Measurements from ENCODE around the gene SLC12A9.

SLC12A9 gene

DNA sequence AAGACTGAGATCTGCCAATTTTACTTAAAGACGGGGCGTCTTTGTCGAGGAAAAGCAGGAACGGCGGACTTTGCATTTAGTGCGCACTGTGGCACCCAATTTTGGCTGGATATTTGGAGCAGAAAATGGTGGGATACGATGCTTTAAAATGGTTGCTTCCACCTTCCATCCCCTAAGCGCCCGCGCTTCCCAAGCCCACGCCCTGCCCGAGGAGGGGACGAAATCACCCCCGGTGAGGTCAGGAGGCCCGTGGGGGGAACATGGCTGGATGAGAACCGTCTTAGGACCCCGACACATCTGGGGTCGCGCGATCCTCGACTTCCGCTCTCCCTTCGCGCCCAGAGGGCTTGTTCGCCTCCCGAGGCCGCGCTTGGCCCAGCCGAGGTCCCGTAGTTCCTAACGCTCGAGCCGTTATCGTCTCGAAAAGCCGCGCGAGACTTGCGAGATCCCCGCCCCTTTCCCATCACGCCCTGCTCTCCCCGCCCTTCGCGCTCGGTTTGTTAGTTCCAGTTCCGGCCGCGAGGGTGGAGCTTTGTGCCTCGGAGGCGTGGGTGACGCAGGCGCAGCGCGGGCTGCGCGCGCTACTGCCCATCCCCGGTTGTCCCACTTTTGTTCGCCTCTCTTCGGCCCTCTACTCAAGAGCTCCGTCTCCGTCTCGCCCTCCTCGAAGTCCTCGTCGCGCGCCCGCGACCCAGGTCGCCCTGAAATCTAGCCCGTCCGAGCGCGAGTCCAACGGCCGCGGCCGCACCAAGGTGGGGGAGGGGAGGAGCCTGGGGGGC is 22.3 kb downstream of the SLC12A9 start, which contains the start of gene SRRT:
SRRT (plus strand) TSS at position 527 of the 779 bp plus-strand sequence. CDS start 488 bp downstream, outside the sequence.
- Mint-ChIP-seq H3K36me3 (ENCODE audit: insufficient read depth) (peaks cover 54% of the 10 kb centered on the region), H3K27me3 (no peaks in the 10 kb centered on the region), H3K27ac (peak within 1 kb of the TSS; percentile 96 to 97), H3K9me3 (no peaks in the 10 kb centered on the region), H3K4me3 (peak within 1 kb of the TSS; percentile 97 to 99), H3K4me1 (ENCODE audit: low read depth in 2 of 2) (peaks cover 39 to 48% of the 10 kb centered on the region in 2 donors)
- DNase-seq (peak; percentile 97 to 98 (median 98)), ATAC-seq (replicated peaks) (peak; percentile 93)

GRCh38 chr7:100875356-100875751 is 22.8 kb downstream of the SLC12A9 start:
- H3K9me3 Mint-ChIP-seq, result no peaks in the 10 kb centered on the region
- ATAC-seq (replicated peaks) (peak; percentile 34), DNase-seq (no peak)
- peaks cover 60% of the 10 kb centered on the region for H3K36me3 Mint-ChIP-seq (ENCODE audit: insufficient read depth)
- H3K4me1 Mint-ChIP-seq (ENCODE audit: low read depth in 2 of 2), result peaks cover 43 to 52% of the 10 kb centered on the region in 2 donors
- peak overlapping the region; percentile 96 to 97 for H3K27ac Mint-ChIP-seq
- H3K27me3 Mint-ChIP-seq, result no peaks in the 10 kb centered on the region
- H3K4me3 Mint-ChIP-seq, result peak overlapping the region; percentile 97 to 99

DNA sequence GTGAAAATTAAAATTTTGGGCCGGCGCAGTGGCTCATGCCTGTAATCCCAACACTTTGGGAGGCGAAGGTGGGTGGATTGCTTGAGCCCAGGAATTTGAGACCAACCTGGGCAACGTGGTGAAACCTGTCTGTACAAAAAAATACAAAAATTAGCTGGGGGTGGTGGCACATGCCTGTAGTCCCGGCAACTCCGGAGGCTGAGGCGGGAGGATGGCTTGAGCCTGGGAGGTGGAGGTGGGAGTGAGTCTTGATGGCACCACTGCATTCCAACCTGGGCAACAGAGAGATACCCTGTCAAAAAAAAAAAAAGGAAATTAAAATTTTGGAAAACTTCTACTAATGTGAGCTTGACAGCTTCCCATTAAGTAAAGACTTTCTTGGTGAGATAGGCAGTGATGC is 25.5 kb downstream of the SLC12A9 start:
- peaks cover 81% of the 10 kb centered on the region for H3K36me3 Mint-ChIP-seq (ENCODE audit: insufficient read depth)
- H3K27ac Mint-ChIP-seq, result peak overlapping the region; percentile 9 to 86
- peak overlapping the region in 1 of 2 donors; percentile 13 for H3K4me3 Mint-ChIP-seq
- ATAC-seq (replicated peaks) (no peak), DNase-seq (no peak)
- no peaks in the 10 kb centered on the region for H3K9me3 Mint-ChIP-seq
- peaks cover 53 to 54% of the 10 kb centered on the region in 2 donors for H3K4me1 Mint-ChIP-seq (ENCODE audit: low read depth in 2 of 2)
- H3K27me3 Mint-ChIP-seq, result no peaks in the 10 kb centered on the region

GRCh38 chr7:100878685-100879084 is 26.2 kb downstream of the SLC12A9 start:
- no peak for ATAC-seq (replicated peaks)

DNA sequence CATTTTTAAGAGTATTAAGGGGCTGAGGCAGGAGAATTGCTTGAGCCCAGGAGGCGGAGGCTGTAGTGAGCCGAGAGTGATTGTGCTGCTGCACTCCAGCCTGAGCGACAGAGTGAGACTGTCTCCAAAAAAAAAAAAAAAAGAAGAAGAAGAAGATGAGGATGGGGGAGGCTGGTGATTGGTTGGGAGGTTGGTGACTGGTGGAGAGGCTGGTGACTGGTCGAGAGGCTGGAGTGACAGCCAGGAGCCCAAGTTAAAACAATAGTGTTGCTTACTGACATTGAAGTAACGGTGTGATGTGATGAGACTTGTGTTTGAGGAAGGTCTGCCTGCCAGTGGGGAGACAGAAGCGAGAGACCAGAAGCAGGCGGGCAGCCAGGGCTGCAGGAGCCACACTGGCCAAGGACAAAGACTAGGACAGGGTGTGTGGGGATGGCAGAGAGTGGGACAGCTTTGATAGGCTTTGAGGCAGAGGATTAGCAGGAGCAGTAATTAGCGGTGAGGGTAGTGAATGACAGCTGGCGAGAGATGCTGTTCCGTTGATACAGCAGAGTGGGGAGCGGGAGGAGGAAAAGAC is 27.3 kb downstream of the SLC12A9 start:
- Mint-ChIP-seq H3K4me1 (ENCODE audit: low read depth in 2 of 2) (peaks cover 53 to 56% of the 10 kb centered on the region in 2 donors), H3K27ac (peak overlapping the region; percentile 57 to 86), H3K36me3 (ENCODE audit: insufficient read depth) (peaks cover 90% of the 10 kb centered on the region)

More at GRCh38 chr7:100878685-100879084, 26.2 kb downstream of the SLC12A9 start:
- H3K4me1 Mint-ChIP-seq (ENCODE audit: low read depth in 2 of 2), result peaks cover 54 to 60% of the 10 kb centered on the region in 2 donors
- H3K36me3 Mint-ChIP-seq (ENCODE audit: insufficient read depth), result peaks cover 88% of the 10 kb centered on the region
- H3K4me3 Mint-ChIP-seq, result peak overlapping the region in 1 of 2 donors; percentile 2
- H3K27me3 Mint-ChIP-seq, result no peaks in the 10 kb centered on the region
- DNase-seq, result no peak
- H3K9me3 Mint-ChIP-seq, result no peaks in the 10 kb centered on the region
- peak overlapping the region; percentile 9 to 86 for H3K27ac Mint-ChIP-seq

GRCh38 chr7:100880645-100881044 is 28.1 kb downstream of the SLC12A9 start:
- Mint-ChIP-seq H3K4me1 (ENCODE audit: low read depth in 2 of 2) (peaks cover 51 to 53% of the 10 kb centered on the region in 2 donors), H3K4me3 (no peak overlapping the region), H3K27me3 (no peaks in the 10 kb centered on the region), H3K27ac (peak overlapping the region; percentile 57 to 86), H3K36me3 (ENCODE audit: insufficient read depth) (peaks cover 90% of the 10 kb centered on the region), H3K9me3 (no peaks in the 10 kb centered on the region)
- no peak for DNase-seq
- no peak for ATAC-seq (replicated peaks)

More for the DNA sequence above, 27.3 kb downstream of the SLC12A9 start:
- DNase-seq (no peak), ATAC-seq (replicated peaks) (no peak)
- no peaks in the 10 kb centered on the region for H3K9me3 Mint-ChIP-seq
- no peaks in the 10 kb centered on the region for H3K27me3 Mint-ChIP-seq
- H3K4me3 Mint-ChIP-seq, result no peak overlapping the region

DNA sequence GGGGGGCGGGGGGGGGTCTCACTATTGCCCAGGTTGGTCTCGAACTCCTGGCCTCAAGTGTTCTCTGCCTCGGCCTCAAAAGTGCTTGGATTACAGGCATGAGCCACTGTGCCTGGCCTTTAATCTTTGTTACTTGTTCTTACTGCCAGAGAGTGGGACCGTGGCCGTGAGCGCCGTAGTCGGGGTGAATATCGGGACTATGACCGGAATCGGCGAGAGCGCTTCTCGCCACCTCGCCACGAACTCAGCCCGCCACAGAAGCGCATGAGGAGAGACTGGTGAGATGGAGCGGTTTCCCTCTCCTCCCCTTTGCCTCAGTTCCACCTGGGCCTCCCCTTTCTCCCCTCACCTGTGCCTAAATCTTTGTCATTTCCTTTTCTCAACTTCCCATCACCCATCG is 28.6 kb downstream of the SLC12A9 start:
- Mint-ChIP-seq H3K27me3 (no peaks in the 10 kb centered on the region), H3K27ac (peak overlapping the region in 1 of 2 donors; percentile 66), H3K36me3 (ENCODE audit: insufficient read depth) (peaks cover 90% of the 10 kb centered on the region), H3K4me1 (ENCODE audit: low read depth in 2 of 2) (peaks cover 48 to 50% of the 10 kb centered on the region in 2 donors), H3K9me3 (no peaks in the 10 kb centered on the region), H3K4me3 (no peak overlapping the region)
- ATAC-seq (replicated peaks) (no peak), DNase-seq (no peak)

DNA sequence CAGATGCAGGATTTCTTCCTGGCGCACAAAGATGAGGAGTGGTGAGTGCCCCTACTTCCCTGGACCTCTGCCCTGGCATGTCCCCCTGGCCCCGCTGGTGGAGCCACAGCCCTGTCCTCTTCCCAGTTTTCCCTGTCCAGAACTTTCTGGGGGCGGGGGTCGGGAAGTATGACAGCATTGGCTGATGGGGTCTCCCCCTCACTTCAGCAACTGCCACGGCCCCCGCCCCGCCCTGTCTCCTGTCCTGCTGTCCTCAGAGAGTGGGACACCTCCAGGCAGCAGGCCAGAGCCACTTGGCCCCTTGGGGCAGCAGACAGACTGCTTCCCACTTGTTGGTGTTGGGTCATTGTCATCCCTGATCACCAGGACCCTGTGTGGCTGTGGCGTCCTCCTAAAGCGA is 29.7 kb downstream of the SLC12A9 start:
- Mint-ChIP-seq H3K4me1 (ENCODE audit: low read depth in 2 of 2) (peaks cover 46 to 50% of the 10 kb centered on the region in 2 donors), H3K9me3 (no peaks in the 10 kb centered on the region), H3K4me3 (no peak overlapping the region), H3K27ac (no peak overlapping the region), H3K27me3 (no peaks in the 10 kb centered on the region), H3K36me3 (ENCODE audit: insufficient read depth) (peaks cover 90% of the 10 kb centered on the region)
- ATAC-seq (replicated peaks) (no peak), DNase-seq (no peak)

- Mint-ChIP-seq H3K27ac (peak overlapping the region in 1 of 2 donors; percentile 91), H3K9me3 (no peaks in the 10 kb centered on the region), H3K4me1 (ENCODE audit: low read depth in 2 of 2) (peaks cover 50 to 53% of the 10 kb centered on the region in 2 donors), H3K4me3 (no peak overlapping the region), H3K36me3 (ENCODE audit: insufficient read depth) (peaks cover 91% of the 10 kb centered on the region), H3K27me3 (no peaks in the 10 kb centered on the region)
- ATAC-seq (replicated peaks), result no peak
- no peak for DNase-seq
Observed at GRCh38 chr7:100882785-100883526, 30.4 kb downstream of the SLC12A9 start.

DNA sequence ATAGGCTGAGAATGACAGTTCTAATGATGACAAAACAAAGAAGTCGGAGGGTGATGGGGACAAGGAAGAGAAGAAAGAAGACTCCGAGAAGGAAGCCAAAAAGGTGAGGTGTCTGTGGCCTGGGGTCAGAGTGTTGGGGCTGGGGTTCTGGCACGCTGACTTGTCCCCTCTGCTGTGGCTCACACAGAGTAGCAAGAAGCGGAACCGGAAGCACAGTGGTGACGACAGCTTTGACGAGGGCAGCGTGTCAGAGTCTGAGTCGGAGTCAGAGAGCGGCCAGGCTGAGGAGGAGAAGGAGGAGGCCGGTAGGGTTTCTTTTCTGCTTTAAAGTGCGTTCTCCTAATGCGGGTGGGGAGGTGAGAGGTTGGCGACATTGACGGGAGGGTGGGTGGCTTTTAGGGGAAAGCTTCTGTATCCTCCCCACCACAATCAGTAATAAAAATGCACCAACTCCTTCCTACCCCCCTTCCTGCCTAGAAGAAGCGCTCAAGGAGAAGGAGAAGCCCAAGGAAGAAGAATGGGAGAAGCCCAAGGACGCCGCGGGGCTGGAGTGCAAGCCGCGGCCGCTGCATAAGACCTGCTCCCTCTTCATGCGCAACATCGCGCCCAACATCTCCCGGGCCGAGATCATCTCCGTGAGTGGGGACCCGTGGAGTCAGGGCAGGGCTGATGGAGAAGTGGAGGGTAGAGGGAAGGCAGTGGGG is 32.4 kb downstream of the SLC12A9 start:
- H3K36me3 Mint-ChIP-seq (ENCODE audit: insufficient read depth), result peaks cover 86% of the 10 kb centered on the region
- H3K27ac Mint-ChIP-seq, result peak overlapping the region; percentile 90 to 91
- H3K4me1 Mint-ChIP-seq (ENCODE audit: low read depth in 2 of 2), result peaks cover 42 to 47% of the 10 kb centered on the region in 2 donors
- ATAC-seq (replicated peaks), result peak; percentile 58
- DNase-seq, result peak; percentile 61 to 80 (median 62)
- H3K4me3 Mint-ChIP-seq, result peak overlapping the region; percentile 70 to 84
- no peaks in the 10 kb centered on the region for H3K27me3 Mint-ChIP-seq
- no peaks in the 10 kb centered on the region for H3K9me3 Mint-ChIP-seq

GRCh38 chr7:100885440-100886141 is 33.1 kb downstream of the SLC12A9 start:
- Mint-ChIP-seq H3K27me3 (peaks cover 0 to 5% of the 10 kb centered on the region in 2 donors), H3K36me3 (ENCODE audit: insufficient read depth) (peaks cover 83% of the 10 kb centered on the region), H3K4me3 (peak overlapping the region; percentile 70 to 84), H3K27ac (peak overlapping the region; percentile 90 to 93), H3K9me3 (no peaks in the 10 kb centered on the region), H3K4me1 (ENCODE audit: low read depth in 2 of 2) (peaks cover 45 to 48% of the 10 kb centered on the region in 2 donors)
- DNase-seq (no peak), ATAC-seq (replicated peaks) (no peak)

DNA sequence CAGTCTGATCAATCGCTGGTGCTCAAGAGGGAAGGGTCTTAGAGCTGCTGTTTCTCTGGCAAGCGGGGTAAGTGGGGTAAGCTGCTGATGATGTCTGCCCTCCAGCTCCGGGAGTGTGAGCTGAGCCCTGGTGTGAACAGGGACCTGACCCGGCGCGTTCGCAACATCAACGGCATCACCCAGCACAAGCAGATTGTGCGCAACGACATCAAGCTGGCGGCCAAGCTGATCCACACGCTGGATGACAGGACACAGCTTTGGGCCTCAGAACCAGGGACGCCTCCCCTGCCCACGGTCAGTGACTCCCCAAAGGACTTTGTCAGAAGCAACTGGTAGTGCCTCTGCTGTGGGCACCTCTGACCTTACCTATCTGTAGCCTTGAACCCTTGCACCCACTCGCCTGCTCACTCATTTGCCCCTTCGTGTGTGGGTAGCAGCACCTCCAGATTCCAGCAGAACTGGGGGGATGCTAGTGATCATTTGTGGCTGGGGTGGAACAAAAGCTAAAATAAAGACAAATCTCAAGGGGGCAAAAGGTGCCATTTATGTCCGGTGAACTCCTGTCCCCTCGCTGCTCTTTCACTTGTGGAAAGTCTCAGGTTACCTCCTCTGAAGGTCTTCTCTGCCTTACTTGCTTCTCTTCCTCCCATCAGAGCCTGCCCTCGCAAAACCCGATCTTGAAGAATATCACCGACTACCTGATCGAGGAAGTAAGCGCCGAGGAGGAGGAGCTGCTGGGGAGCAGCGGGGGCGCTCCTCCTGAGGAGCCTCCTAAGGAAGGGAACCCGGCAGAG is 33.8 kb downstream of the SLC12A9 start:
- Mint-ChIP-seq H3K4me1 (ENCODE audit: low read depth in 2 of 2) (peaks cover 47 to 49% of the 10 kb centered on the region in 2 donors), H3K9me3 (no peaks in the 10 kb centered on the region), H3K4me3 (peak overlapping the region; percentile 84), H3K27me3 (peaks cover 3 to 13% of the 10 kb centered on the region in 2 donors), H3K36me3 (ENCODE audit: insufficient read depth) (peaks cover 83% of the 10 kb centered on the region), H3K27ac (peak overlapping the region; percentile 90 to 93)
- ATAC-seq (replicated peaks) (no peak), DNase-seq (no peak)

All from effector memory CD8-positive, alpha-beta T cell (primary cell).